Neural cell (in vitro differentiated cells): ENCODE data around the gene NUCB2.

ENCODE experiments used
- EP300 ChIP-seq: fragments of 450-650 bp; conservative IDR thresholded peaks from 2 replicates; pipeline ENCODE4 v1.6.1; 2014; ENCODE audit warnings: antibody characterized with exemption, mild to moderate bottlenecking, moderate library complexity; ENCODE audit not compliant: poor library complexity, severe bottlenecking
- EZH2 ChIP-seq: fragments of 200-600, 300-800 bp; shearing (Covaris generic), sonication (generic); IDR thresholded peaks from 2 replicates; pipeline ENCODE4 v1.6.1; 2014; ENCODE audit warnings: antibody characterized with exemption, low read length, borderline replicate concordance, mild to moderate bottlenecking; ENCODE audit not compliant: insufficient read depth, poor library complexity, severe bottlenecking
- SMC3 ChIP-seq: fragments of 450-650 bp; conservative IDR thresholded peaks from 2 replicates; pipeline ENCODE4 v1.6.1; 2014; ENCODE audit warnings: antibody characterized with exemption, mild to moderate bottlenecking, moderate library complexity; ENCODE audit not compliant: poor library complexity
- TF ChIP-seq, protein P1 (sequence below): fragments of 450-650 bp; IDR thresholded peaks from 2 replicates; pipeline ENCODE4 v1.5.1; 2014; ENCODE audit warnings: antibody characterized with exemption, mild to moderate bottlenecking, moderate library complexity; ENCODE audit not compliant: poor library complexity, severe bottlenecking

DNA sequence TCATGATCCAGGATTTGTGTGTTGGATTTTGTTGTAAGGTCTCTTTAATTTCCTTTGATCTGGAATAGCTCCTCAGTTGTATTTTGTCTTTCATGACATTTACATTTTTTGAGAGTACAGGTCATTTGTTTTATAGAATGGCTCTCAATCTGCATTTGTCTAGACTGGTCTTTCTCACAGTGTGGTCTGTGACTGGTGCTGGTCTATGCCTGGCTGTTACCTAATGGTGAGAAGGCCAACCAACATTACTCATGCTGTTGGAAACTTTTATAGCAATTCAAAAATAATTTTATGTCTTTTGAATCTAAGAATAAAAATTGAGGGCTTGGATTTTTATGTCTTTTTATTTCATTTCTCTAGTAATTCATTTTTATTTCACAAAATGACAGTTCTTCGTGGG lies 71.1 kb downstream of the NUCB2 start:
- TF ChIP-seq EP300, result no peak
- TF ChIP-seq, protein P1, sequence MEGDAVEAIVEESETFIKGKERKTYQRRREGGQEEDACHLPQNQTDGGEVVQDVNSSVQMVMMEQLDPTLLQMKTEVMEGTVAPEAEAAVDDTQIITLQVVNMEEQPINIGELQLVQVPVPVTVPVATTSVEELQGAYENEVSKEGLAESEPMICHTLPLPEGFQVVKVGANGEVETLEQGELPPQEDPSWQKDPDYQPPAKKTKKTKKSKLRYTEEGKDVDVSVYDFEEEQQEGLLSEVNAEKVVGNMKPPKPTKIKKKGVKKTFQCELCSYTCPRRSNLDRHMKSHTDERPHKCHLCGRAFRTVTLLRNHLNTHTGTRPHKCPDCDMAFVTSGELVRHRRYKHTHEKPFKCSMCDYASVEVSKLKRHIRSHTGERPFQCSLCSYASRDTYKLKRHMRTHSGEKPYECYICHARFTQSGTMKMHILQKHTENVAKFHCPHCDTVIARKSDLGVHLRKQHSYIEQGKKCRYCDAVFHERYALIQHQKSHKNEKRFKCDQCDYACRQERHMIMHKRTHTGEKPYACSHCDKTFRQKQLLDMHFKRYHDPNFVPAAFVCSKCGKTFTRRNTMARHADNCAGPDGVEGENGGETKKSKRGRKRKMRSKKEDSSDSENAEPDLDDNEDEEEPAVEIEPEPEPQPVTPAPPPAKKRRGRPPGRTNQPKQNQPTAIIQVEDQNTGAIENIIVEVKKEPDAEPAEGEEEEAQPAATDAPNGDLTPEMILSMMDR, result no peak
- TF ChIP-seq EZH2, result no peak
- no peak for TF ChIP-seq SMC3
